AML-193 (cell line): ENCODE measurements around the gene CD7.

ENCODE experiments used
- DNase-seq, 2 experiments: peaks; one replicate each; lab custom pipeline; 2025; lab: John Stamatoyannopoulos, UW

The CD7 gene

DNA sequence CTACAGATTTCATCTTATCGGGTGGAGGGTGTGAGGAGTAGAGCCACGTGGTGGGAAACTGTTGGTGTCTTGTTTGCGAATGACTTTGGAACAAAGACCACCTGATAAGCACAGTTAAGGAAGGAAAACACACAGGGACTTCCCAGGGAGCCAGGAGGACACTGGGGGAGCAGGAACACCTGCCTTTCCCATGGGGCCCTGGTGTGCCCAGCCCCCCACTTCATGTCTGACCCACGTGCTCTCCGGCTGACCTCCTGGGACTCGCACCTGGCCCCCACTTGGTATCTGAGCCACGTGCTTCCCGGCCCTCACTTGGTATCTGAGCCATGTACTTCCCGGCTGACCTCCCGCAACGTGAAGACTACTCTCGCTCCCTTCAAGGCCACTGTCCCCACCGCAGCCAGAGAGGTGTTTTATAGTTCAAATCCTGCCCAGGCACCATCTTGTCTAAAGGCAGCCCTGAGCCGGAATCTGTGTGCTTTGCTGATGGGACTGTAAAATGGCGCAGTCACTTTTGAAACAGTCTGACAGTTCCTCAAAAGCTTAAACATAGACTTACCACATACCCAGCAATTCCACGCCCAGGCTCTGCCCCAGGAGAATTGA, 38.5 kb downstream of the CD7 start:
- DNase-seq, result peak in 1 of 2 experiments; percentile 43

DNA sequence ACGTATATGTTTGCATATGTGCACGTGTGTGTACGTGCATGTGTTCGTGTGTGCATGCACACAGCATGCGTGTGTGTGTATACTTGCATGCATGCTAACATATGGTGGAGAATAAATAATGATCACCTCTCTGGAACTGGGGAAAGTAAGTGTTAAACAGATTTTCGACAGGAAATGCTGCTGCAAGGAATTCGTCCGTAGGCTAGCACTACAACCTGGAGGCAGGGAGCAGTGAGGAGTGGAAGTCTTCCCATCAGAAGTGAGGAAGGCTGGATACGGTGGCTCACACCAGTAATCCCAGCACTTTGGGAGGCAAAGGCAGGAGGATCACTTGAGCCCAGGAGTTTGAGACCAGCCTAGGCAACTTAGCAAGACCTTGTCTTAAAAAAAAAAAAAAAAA, 39.1 kb downstream of the CD7 start:
- no peak for DNase-seq

DNA sequence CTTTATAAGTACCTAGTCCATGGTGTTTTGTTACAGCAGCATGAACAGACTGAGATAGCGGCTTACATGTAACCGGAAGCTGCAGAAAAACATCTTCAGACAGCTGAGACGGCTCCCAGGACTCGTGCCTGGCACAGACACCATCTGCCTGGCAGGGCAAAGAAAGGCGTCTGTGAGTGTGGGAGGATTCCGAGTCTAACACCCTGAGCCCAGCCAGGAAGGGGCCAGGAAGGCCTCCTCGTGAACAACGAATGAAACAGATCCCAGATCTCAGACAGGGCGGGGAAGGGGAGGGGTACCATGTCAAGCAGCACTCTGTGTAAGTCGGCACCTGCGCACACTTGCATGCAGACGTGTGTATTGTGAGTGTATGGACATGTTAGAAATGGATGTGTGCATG, 39.6 kb downstream of the CD7 start:
- no peak for DNase-seq

DNA sequence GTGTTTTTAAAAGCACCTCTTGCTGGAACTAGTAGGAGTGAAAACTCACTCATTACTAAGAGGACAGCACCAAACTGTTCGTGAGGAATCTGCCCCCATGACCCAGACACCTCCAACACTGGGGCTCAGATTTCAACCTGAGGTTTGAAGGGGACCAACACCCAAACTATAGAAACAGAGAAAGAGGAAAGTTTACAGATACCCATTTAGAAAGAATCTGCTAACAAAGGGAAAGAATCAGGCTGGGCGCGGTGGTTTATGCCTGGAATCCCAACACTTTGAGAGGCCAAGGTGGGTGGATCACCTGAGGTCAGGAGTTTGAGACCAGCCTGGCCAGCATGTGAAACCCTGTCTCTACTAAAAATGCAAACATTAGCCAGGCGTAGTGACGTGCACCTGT, 40.5 kb downstream of the CD7 start:
- DNase-seq, result no peak

DNA sequence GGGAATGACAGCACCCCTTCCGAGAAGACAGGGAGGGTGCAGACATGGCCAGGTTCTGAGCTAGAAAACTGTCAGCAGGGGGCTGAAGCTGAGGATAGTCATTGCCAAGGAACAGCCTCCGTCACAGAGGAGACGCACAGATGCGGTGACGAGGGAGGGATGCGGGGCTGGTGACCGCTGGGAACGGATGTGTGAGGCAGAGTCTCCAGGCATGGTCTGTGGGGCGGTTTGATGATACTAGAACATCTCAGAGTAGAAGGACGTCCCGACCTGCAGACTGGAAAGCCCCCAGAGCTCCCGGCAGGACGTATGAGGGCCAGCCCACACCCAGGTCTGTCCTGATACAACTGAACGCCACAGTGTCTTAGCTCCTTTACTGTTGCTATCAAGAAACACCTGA, 42.1 kb downstream of the CD7 start:
- DNase-seq, result no peak

DNA sequence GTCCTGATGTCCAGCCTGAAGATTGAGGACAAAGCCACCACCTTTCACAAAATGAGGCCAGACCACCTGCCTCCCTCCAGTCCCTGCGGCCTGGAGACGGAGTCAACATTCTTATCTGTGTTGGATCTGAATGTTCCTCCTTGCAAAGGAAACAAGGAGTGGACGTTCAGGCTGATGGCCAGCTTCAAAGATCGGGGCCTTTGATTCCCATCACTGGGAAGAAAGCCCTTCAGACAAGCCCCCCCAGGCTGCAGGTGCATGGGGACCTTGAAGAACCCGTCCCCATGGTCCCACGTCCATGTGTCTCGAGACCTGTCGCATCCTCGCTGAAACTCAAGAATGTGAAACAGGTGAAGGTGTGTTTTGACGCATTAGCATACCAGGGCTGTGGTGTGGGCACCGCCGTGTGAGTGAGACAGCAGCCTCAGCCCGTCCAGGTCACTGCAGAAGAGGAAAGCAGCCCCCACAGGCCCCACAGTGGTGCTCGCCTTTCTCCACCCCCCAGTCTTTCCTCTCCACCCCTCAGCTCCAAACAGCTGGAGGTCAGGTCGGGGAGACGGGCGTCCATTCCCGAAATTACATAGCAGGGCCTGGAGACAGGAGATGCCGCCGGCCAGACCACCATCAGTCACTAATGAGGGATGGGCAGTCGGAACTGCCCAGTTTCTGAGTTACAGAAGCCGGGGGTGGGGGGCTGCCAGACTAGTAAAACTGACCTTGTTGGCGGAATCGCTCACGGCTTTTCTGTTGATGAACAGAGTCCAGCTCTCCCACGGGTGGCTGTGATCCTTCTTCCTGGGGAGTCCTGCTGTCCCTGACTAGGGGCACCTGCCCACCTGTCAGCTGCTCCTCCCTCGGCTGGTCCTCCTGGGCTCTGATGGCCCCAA, 43.0 kb downstream of the CD7 start:
- no peak for DNase-seq

DNA sequence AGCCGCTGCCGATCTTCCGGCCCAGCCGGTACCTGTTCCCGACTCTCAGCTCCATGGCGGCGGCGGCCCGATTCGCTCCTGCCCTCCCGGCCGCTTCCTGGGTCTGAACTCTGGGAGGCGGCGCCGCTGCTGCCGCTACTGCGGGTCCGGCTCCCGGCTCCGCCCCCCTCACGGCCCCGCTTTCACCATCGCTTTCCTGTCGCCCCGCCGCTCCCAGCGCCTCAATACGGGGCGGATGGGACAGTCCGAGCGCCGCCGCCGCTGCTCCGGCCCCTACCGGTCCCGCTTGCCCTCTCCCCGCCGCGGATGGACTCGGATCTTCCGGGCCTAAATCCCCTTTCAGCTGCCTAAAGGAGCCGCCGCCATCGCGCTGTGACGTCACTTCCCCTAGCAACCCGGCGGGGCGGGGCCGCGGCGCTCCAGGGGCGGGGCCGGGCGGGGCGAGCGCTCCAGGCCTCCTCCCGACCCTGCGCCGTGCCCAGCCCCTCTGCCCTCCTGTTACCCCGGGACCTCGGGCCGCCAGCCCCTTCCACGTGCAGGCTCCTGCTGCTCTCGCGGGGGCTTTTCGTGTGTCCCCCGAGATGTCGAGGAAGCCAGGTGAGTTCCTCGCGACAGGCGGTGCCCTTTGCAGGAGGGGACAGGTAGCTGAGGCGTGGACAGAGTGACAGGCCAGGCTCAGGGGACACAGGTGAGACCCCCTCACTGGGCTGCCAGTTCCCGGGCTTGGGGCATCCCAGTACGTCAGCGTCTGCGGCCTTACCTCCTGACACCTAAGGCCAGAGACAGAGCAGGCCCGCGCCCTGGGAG, 43.9 kb downstream of the CD7 start, which contains the start of gene CSNK1D:
CSNK1D (minus strand) TSS at position 374 of the 807 bp plus-strand sequence; CDS start at position 55, 319 bp downstream.
- DNase-seq, result peak; percentile 80 to 85

DNA sequence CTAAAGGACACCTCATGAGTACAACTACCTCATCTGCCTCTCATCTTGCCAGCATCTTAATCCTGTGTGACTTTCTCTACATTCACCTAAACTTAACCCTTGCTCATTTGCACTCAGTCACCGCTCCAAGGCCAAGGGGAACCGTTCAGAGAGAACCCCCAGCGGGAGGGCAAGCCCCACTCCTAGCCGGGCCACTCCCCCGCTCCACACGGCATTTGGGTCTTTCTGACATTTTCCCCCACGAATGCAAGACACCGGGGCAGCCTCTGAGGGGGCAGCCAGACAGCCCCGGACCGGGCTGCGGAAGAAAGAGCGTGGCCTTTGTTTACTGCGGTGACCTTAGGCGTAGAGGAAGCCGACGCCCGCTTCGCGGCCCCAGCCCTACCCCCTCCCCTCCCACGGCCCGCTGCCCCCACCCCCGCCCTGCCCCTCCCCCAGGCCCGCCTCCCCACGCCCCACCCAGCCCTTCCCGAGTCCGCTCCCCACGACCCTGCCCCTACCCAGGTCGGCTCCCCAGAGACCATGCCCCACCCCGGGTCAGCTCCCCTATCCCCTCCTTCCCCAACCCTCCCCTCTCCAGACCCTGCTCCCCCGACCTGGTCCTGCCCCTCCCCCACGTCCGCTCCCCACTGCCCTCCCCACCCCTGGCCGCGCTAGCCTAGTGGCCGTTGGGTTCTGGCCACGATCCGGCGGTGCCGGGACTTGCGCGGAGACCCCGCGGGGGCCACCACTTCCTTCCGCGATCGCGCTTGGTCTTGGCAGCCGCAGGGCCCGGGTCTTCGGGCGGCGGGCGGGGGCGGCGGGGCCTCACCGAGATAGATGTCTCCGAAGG, 44.7 kb downstream of the CD7 start:
- peak in 1 of 2 experiments; percentile 17 for DNase-seq

DNA sequence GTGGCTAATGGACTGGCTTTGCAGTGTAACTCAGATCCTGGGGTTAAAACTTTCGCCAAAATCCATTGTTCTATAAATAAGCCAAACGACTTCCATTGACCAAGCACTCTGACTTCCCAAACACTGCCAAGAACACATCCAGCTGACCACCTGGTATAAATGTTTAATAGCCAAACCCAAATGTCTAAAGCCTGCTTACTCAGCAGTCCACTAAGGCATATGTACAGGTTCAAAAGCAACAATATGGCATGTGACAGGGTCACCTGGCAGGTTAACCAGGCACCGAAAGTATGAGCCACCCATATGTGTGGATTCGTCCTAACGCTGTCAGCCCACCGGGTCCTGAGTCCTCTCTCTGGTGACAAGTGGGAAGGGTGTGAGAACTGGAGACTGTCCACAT, 46.0 kb downstream of the CD7 start:
- no peak for DNase-seq

DNA sequence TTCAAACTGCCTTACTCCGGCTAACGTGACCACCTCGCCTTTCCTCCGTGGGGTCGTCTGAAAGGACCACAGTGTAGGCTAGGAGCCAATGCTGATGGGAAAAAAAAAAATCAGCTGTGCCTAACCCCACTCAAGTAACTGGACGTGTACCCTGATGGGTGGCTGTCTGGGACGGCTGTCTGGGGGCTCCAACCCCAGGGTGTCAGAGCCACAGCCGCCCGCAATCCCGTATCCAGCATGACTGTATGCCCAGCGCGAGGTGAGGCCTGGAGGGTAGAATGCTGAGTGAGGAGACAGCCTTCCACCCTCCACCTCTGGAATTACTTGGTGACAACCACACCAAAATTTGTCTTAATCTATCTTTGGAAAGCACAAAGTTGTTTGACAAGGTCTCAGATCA, 46.8 kb downstream of the CD7 start:
- DNase-seq, result no peak

DNA sequence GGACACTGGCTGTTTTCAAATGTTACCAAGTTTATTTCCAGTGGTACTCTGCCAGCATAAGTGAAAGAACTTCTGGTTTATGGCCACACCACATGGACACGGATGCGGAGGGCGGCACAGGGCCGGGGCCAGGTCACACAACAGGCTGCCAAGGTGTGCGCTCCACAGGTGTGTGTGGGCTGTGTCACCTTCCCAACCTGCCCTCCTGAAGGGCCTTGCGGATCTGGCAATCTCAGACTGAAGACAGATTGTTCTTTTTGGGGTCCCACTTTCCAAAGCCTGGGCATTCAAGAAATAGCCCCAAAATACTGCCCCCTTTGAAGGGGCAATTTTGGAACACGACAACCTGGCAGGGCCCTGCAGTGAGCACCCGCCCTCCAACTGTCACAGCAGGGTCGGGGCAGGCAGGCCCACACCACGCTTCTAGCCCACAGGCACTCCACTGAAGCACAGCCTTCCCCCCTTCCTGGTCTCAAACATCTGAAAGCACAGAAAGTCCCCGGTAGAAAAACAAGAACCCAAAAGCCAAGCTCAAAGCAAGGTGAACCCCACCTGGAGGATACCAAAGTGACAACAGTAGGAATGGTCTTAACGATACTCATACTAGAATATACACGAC, 47.4 kb downstream of the CD7 start:
- no peak for DNase-seq

DNA sequence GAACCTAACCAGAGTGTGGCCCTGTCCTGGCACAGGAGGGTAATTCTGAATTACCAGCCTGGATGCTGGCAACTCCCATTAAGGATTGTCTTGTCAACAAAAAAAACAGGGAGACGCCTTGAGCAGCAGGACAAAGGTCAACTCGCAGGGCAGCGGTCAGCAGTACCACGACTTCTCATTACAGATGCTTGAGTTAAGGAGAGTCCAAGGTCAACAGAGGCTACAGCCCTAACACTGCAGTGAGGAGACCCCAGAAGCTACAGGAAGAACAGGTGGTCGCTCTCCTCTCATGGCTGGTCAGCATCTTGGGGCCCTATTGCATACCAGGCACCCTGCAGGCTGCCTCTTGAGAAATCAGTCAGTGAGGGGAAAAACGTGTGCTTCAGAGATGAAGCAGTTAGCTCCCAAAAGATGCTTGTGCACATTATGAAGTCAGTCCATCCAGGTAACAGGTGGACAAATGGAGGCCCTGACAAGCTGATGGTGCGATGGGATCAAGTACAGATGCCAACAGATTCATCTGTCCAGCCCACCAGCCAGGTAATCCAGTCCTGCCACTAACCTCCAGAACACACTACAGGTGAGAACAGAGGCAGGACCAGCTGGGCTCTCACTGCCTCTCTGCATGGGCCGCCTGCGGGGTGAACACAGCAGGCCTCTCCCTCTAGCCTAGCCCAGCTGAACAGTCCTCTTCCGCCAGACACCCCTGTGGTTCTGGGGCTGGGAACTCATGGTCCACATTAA, 48.1 kb downstream of the CD7 start:
- no peak for DNase-seq

DNA sequence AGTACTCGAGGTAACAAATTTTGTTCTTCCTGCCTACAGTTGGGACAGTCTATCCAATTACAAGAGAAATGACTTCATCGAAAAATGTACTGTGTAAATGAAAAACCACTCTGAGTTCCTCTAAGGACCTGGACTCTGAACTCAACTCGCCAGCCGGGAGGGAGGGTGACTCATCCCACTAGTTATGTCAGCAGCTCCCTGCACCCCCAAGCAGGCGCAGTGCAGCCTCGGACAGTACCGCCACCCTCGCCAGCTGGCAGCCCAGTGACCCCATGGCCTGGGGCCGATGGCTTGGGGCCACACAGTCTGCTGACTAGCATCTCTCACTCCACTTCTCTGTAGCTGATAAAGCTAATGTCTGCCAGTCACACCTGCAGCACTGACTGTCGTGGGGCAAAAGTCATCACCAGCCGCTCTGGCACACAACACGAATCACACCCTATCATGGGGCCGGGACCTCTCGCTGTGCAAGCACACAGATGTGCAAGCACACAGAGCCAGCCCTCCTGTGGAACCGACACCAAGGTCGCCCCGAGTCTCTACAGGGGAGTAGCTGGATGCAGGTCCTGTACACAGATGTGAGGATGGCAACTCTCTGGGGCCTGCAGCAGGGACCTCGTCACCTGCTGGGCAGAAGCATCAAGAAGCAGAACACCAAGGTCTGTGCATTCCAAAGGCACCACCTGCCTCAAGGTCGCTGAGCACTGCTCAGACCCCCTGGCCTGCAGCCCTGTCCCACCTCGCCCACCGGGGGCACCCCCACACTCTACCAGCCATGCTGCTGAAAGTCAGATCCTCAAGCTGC, 49.6 kb downstream of the CD7 start:
- peak; percentile 72 to 76 for DNase-seq

DNA sequence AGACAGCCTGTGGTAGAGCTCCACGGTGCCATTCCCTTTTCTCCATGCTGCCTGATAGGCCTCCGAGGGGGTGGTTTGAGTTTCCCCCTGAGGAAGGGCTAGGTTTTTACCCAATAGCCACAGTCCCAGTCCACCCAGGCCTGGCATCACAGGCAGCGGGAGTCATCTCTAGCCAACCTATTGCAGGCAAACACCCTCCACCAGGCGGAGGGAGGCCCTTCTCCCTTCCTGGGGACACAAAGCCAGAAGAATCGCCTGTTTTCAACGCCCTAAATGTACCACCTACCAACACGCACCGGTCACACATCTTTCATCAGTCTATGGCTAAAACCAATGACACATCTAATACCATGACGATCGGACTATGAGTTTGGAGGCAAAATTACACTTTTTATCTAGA, 51.3 kb downstream of the CD7 start:
- DNase-seq, result no peak
